A549 (cell line): Measurements from ENCODE around the gene MTERF2.

Experiments
- CHD4 ChIP-seq: fragments of 200-600 bp; sonication (generic); IDR thresholded peaks from 2 replicates; pipeline ENCODE4 v1.6.1; 2016; ENCODE audit warnings: antibody characterized with exemption, mild to moderate bottlenecking, borderline replicate concordance
- CTCF ChIP-seq: fragments of >200 bp; sonication (Bioruptor Twin); formaldehyde crosslinking; IDR thresholded peaks from 3 replicates; pipeline ENCODE4 v1.5.1; 2016
- EP300 ChIP-seq, 2 experiments: fragments of >200 bp; sonication (Bioruptor Twin); formaldehyde crosslinking; IDR thresholded peaks; 2 replicates in 1 of 2; 3 replicates in 1 of 2; pipeline ENCODE4 v1.6.1; 2016 to 2017
- FOSL2 ChIP-seq, 2 experiments: fragments of 450-650 bp in 1 of 2; fragments of >200 bp in 1 of 2; sonication (Bioruptor Twin) in 1 of 2; formaldehyde crosslinking; IDR thresholded peaks; 2 replicates each; pipeline versions ENCODE4 v1.5.0 to v1.6.1; 2016 to 2020; ENCODE audit warnings: mild to moderate bottlenecking in 1 of 2, moderate library complexity in 1 of 2
- HEYL ChIP-seq: fragments of 250-450 bp; sonication (Bioruptor Pico); IDR thresholded peaks from 2 replicates; pipeline ENCODE4 v1.8.0; 2021; ENCODE audit warnings: mild to moderate bottlenecking, moderate library complexity
- KDM1A ChIP-seq: fragments of 200-600 bp; sonication (generic); IDR thresholded peaks from 2 replicates; pipeline ENCODE4 v1.6.1; 2016; ENCODE audit warnings: low read depth, mild to moderate bottlenecking
- MAX ChIP-seq: IDR thresholded peaks from 2 replicates; pipeline ENCODE4 v1.6.1; 2012
- NFE2L2 ChIP-seq: fragments of 150-350 bp; conservative IDR thresholded peaks from 2 replicates; pipeline ENCODE4 v1.6.1; 2014; ENCODE audit warnings: low read length
- PHF8 ChIP-seq: fragments of 200-600 bp; sonication (generic); IDR thresholded peaks from 2 replicates; pipeline ENCODE4 v1.6.1; 2016; ENCODE audit warnings: low read depth, mild to moderate bottlenecking, antibody characterized with exemption, moderate library complexity, borderline replicate concordance
- POLR2A ChIP-seq: IDR thresholded peaks from 2 replicates; pipeline ENCODE4 v1.6.1; 2012; ENCODE audit warnings: mild to moderate bottlenecking, low read length
- RAD21 ChIP-seq, 2 experiments: fragments of >200 bp in 1 of 2; sonication (Bioruptor Twin) in 1 of 2; formaldehyde crosslinking in 1 of 2; IDR thresholded peaks in 1 of 2; conservative IDR thresholded peaks in 1 of 2; 2 replicates in 1 of 2; 3 replicates in 1 of 2; pipeline ENCODE4 v1.6.1; 2012 to 2018; ENCODE audit warnings: inconsistent platforms in 1 of 2
- RARB ChIP-seq: fragments of 250-450 bp; sonication (Bioruptor Pico); IDR thresholded peaks from 2 replicates; pipeline ENCODE4 v1.8.0; 2021; ENCODE audit warnings: mild to moderate bottlenecking, moderate library complexity
- REST ChIP-seq: fragments of 200-600 bp; sonication (generic); IDR thresholded peaks from 2 replicates; pipeline ENCODE4 v1.6.1; 2016; ENCODE audit warnings: antibody characterized with exemption, mild to moderate bottlenecking, moderate library complexity
- RFX5 ChIP-seq: fragments of 450-650 bp; IDR thresholded peaks from 2 replicates; pipeline ENCODE4 v1.7.1; 2014; ENCODE audit warnings: antibody characterized with exemption, mild to moderate bottlenecking, moderate library complexity

GRCh38 chr12:107017042-107017441 is 30.1 kb upstream of the MTERF2 start:
- TF ChIP-seq PHF8, result no peak
- no peak for TF ChIP-seq CTCF
- no peak for TF ChIP-seq REST
- no peak for TF ChIP-seq POLR2A
- no peak for TF ChIP-seq RFX5
- no peak for TF ChIP-seq RARB (CRISPR knock-in tag)
- TF ChIP-seq HEYL, result no peak
- TF ChIP-seq EP300 (IDR thresholded peaks at IDR 0.05), result no peak
- no peak for TF ChIP-seq CHD4
- no peak for TF ChIP-seq RAD21 (conservative IDR thresholded peaks at IDR 0.05 in 1 of 2, IDR thresholded peaks at IDR 0.05 in 1 of 2)
- TF ChIP-seq FOSL2 (IDR thresholded peaks at IDR 0.05), result no peak
- no peak for TF ChIP-seq FOSL2 (CRISPR knock-in tag; IDR thresholded peaks at IDR 0.05)
- TF ChIP-seq KDM1A, result no peak
- TF ChIP-seq MAX, result no peak
- TF ChIP-seq NFE2L2, result no peak
